ENCODE data around the gene ZC3H15.

The ZC3H15 gene

GRCh38 chr2:186544255-186544675 lies 58.2 kb downstream of the ZC3H15 start:
- DNase-seq (ENCODE audit: low spot score), result no peak

GRCh38 chr2:186546846-186547245 lies 60.8 kb downstream of the ZC3H15 start:
- no peak for DNase-seq (ENCODE audit: low spot score)

GRCh38 chr2:186551323-186552050 lies 65.4 kb downstream of the ZC3H15 start:
- DNase-seq (ENCODE audit: low spot score), result no peak

- no peak for DNase-seq (ENCODE audit: low spot score)
Measured at GRCh38 chr2:186554429-186554828, 68.4 kb downstream of the ZC3H15 start.

GRCh38 chr2:186554850-186555671 lies 69.0 kb downstream of the ZC3H15 start:
- no peak for DNase-seq (ENCODE audit: low spot score)

GRCh38 chr2:186558512-186559276 lies 72.6 kb downstream of the ZC3H15 start:
- DNase-seq (ENCODE audit: low spot score), result no peak
